H1 (cell line): ENCODE measurements around the gene SH3PXD2B. TPM values are rescaled to one million over a fixed set of nuclear protein-coding genes. Genes with fewer than 3 reads are reported as not detected.

Experiments used
- CTCF ChIA-PET: fragments of 300-600 bp; sonication (Branson Sonifier 250); formaldehyde crosslinking; loops from one replicate; lab custom pipeline; 2021; ENCODE audit not compliant: partially characterized antibody; lab: Charles Lee
- POLR2A ChIA-PET: fragments of 300-600 bp; sonication (Branson Sonifier 250); formaldehyde crosslinking; loops from one replicate; lab custom pipeline; 2021; ENCODE audit warnings: inconsistent platforms; ENCODE audit not compliant: partially characterized antibody; lab: Charles Lee
- DNase-seq, 2 experiments: peaks; one replicate each; pipeline versions ENCODE4 v3.0.0 to v3.0.0-alpha.2; 2010 to 2022; ENCODE audit warnings: low spot score in 2 of 2, low read depth in 1 of 2, mixed read lengths in 1 of 2
- FAIRE-seq: peaks from 2 replicates; lab custom pipeline; 2011; peaks lifted over from hg19 to GRCh38; lab: Jason Lieb, UNC
- H2AFZ ChIP-seq: 2 replicates; pipeline ENCODE4 v1.8.1; 2012; ENCODE audit warnings: low read length, inconsistent platforms
- H2AK5ac ChIP-seq: 2 replicates; pipeline ENCODE4 v1.6.1; 2013; ENCODE audit warnings: low read depth, low read length
- H2BK120ac ChIP-seq: replicated peaks from 2 replicates; pipeline ENCODE3; 2013; ENCODE audit warnings: low read depth, low read length, inconsistent platforms
- H2BK12ac ChIP-seq: 2 replicates; pipeline ENCODE4 v1.6.1; 2013; ENCODE audit warnings: low read depth, low read length
- H2BK15ac ChIP-seq: 2 replicates; pipeline ENCODE4 v1.6.1; 2013; ENCODE audit warnings: low read length
- H2BK20ac ChIP-seq: 2 replicates; pipeline ENCODE4 v1.6.1; 2013; ENCODE audit warnings: low read length
- H2BK5ac ChIP-seq: 2 replicates; pipeline ENCODE4 v1.6.1; 2013; ENCODE audit warnings: low read depth, low read length
- H3K14ac ChIP-seq: 2 replicates; pipeline ENCODE4 v1.6.1; 2013; ENCODE audit warnings: inconsistent platforms; ENCODE audit not compliant: insufficient read length
- H3K18ac ChIP-seq: 2 replicates; pipeline ENCODE4 v1.6.1; 2013; ENCODE audit warnings: low read length; ENCODE audit errors: extremely low read depth
- H3K23ac ChIP-seq: 2 replicates; pipeline ENCODE4 v1.6.1; 2013; ENCODE audit warnings: inconsistent platforms; ENCODE audit not compliant: insufficient read length
- H3K23me2 ChIP-seq: 2 replicates; pipeline ENCODE4 v1.6.1; 2013; ENCODE audit warnings: low read depth, low read length
- H3K27ac ChIP-seq: 2 replicates; pipeline ENCODE4 v1.6.1; 2011; ENCODE audit warnings: low read depth, low read length, inconsistent platforms
- H3K27me3 ChIP-seq, 4 experiments: replicated peaks in 1 of 4; 1 replicate in 1 of 4; 2 replicates in 3 of 4; pipeline versions ENCODE4 v1.6.1 to v1.8.1; 2011 to 2013; ENCODE audit warnings: low read length in 3 of 4, mild to moderate bottlenecking in 3 of 4, inconsistent platforms in 2 of 4, mixed read lengths in 2 of 4, moderate library complexity in 1 of 4; ENCODE audit not compliant: control insufficient read depth in 3 of 4, insufficient read depth in 3 of 4; ENCODE audit errors: extremely low read depth in 1 of 4
- H3K36me3 ChIP-seq, 4 experiments: 2 replicates each; pipeline versions ENCODE4 v1.6.1 to v1.8.1; 2011 to 2013; ENCODE audit warnings: mild to moderate bottlenecking in 4 of 4, low read length in 3 of 4, moderate library complexity in 2 of 4, control low read depth in 1 of 4, inconsistent platforms in 1 of 4; ENCODE audit not compliant: insufficient read depth in 4 of 4, control insufficient read depth in 2 of 4
- H3K4ac ChIP-seq: replicated peaks from 2 replicates; pipeline ENCODE3; 2013; ENCODE audit warnings: low read length, low read depth, mixed read lengths, inconsistent platforms; ENCODE audit not compliant: insufficient read length
- H3K4me1 ChIP-seq, 4 experiments: replicated peaks in 1 of 4; 1 replicate in 1 of 4; 2 replicates in 3 of 4; pipeline versions ENCODE4 v1.6.1 to v1.8.1; 2011 to 2013; ENCODE audit warnings: low read length in 3 of 4, inconsistent platforms in 2 of 4, mixed read lengths in 1 of 4; ENCODE audit not compliant: insufficient read depth in 4 of 4, control insufficient read depth in 3 of 4
- H3K4me2 ChIP-seq, 2 experiments: 2 replicates each; pipeline versions ENCODE4 v1.6.1 to v1.8.1; 2011 to 2013; ENCODE audit warnings: low read depth in 2 of 2, low read length in 2 of 2, control low read depth in 1 of 2, inconsistent platforms in 1 of 2, mild to moderate bottlenecking in 1 of 2; ENCODE audit not compliant: insufficient read depth in 1 of 2
- H3K4me3 ChIP-seq, 4 experiments: fragments of 200-600, 300-600 bp in 1 of 4; sonication (generic), shearing (Covaris generic), sonication (Bioruptor Twin) in 1 of 4; 2 replicates each; pipeline versions ENCODE4 v1.5.1 to v1.8.1; 2011 to 2016; ENCODE audit warnings: low read length in 4 of 4, low read depth in 3 of 4, control low read depth in 2 of 4, inconsistent platforms in 2 of 4, mild to moderate bottlenecking in 2 of 4, mixed read lengths in 1 of 4, moderate library complexity in 1 of 4; ENCODE audit not compliant: insufficient read depth in 2 of 4; ENCODE audit errors: extremely low read depth in 1 of 4
- H3K56ac ChIP-seq: replicated peaks from 2 replicates; pipeline ENCODE3; 2013; ENCODE audit warnings: low read depth, mild to moderate bottlenecking, mixed read lengths, low read length, inconsistent platforms; ENCODE audit not compliant: insufficient read length
- H3K79me1 ChIP-seq: 2 replicates; pipeline ENCODE4 v1.6.1; 2013; ENCODE audit warnings: low read depth, low read length, control low read depth
- H3K79me2 ChIP-seq, 2 experiments: 2 replicates each; pipeline versions ENCODE4 v1.6.1 to v1.8.1; 2012 to 2013; ENCODE audit warnings: low read length in 2 of 2, mild to moderate bottlenecking in 2 of 2, inconsistent platforms in 1 of 2; ENCODE audit not compliant: insufficient read depth in 2 of 2, control insufficient read depth in 1 of 2
- H3K9ac ChIP-seq, 4 experiments: replicated peaks in 1 of 4; 1 replicate in 1 of 4; 2 replicates in 3 of 4; pipeline versions ENCODE4 v1.6.1 to v1.8.1; 2011 to 2013; ENCODE audit warnings: low read depth in 3 of 4, low read length in 3 of 4, control low read depth in 2 of 4, mild to moderate bottlenecking in 2 of 4, moderate library complexity in 2 of 4, inconsistent platforms in 1 of 4; ENCODE audit errors: extremely low read depth in 1 of 4
- H3K9me3 ChIP-seq, 2 experiments: 2 replicates each; pipeline versions ENCODE4 v1.6.1 to v1.8.1; 2012 to 2013; ENCODE audit warnings: mild to moderate bottlenecking in 2 of 2, moderate library complexity in 2 of 2, control low read depth in 1 of 2, inconsistent platforms in 1 of 2, low read depth in 1 of 2, low read length in 1 of 2, mixed read lengths in 1 of 2; ENCODE audit not compliant: insufficient read depth in 2 of 2
- H4K20me1 ChIP-seq, 2 experiments: replicated peaks in 1 of 2; 2 replicates each; pipeline versions ENCODE3 to v1.8.1; 2011 to 2013; ENCODE audit warnings: inconsistent platforms in 2 of 2, low read length in 2 of 2, mild to moderate bottlenecking in 1 of 2; ENCODE audit not compliant: insufficient read depth in 2 of 2, control insufficient read depth in 1 of 2
- H4K5ac ChIP-seq: 2 replicates; pipeline ENCODE4 v1.6.1; 2013; ENCODE audit warnings: low read length, low read depth, mixed read lengths, inconsistent platforms; ENCODE audit not compliant: insufficient read length
- H4K8ac ChIP-seq: 2 replicates; pipeline ENCODE4 v1.8.0; 2013; ENCODE audit warnings: mild to moderate bottlenecking, moderate library complexity, low read length, inconsistent platforms; ENCODE audit not compliant: insufficient read depth; ENCODE audit errors: extremely low read depth
- H4K91ac ChIP-seq: replicated peaks from 2 replicates; pipeline ENCODE3; 2013; ENCODE audit warnings: low read length, mixed read lengths, inconsistent platforms; ENCODE audit not compliant: insufficient read length
- CBX5 ChIP-seq: fragments of 300-800, 300-1000 bp; sonication (generic); IDR thresholded peaks from 2 replicates; pipeline ENCODE4 v1.7.1; 2016; ENCODE audit warnings: antibody characterized with exemption, low read length, low read depth
- CREB1 ChIP-seq: IDR thresholded peaks from 2 replicates; pipeline ENCODE4 v1.6.1; 2012; ENCODE audit warnings: inconsistent platforms
- CTCF ChIP-seq, 3 experiments: IDR thresholded peaks; 1 replicate in 2 of 3; 2 replicates in 1 of 3; pipeline versions ENCODE4 v1.5.1 to v1.6.1; 2011; ENCODE audit warnings: low read length in 3 of 3, mild to moderate bottlenecking in 3 of 3, inconsistent platforms in 2 of 3, low read depth in 1 of 3, moderate library complexity in 1 of 3; ENCODE audit not compliant: insufficient read depth in 1 of 3; ENCODE audit errors: control extremely low read depth in 1 of 3
- WGBS, 2 experiments: shearing (Covaris generic) in 1 of 2; methylation state at CpG; one replicate each; pipeline versions ENCODE4 v1.1.6 to v1.1.7; 2013 to 2015; ENCODE audit warnings: low lambda C conversion rate in 2 of 2, mixed read lengths in 2 of 2, inconsistent platforms in 1 of 2, low coverage in 1 of 2, missing lambda C conversion rate in 1 of 2; ENCODE audit not compliant: insufficient replicate concordance in 2 of 2, insufficient coverage in 1 of 2, insufficient read length in 1 of 2; ENCODE audit errors: extremely low coverage in 1 of 2, missing lambda C conversion rate in 1 of 2; 5-methylcytosine and 5-hydroxymethylcytosine counted together
- polyA plus RNA-seq, 7 experiments: library from polyadenylated mRNA; depleted of rRNA in 3 of 7; stranded (reverse) in 5 of 7; unstranded in 2 of 7; fragments of >200 nt in 5 of 7; fragments of 200-250 nt in 2 of 7; gene quantifications; 1 replicate in 5 of 7; 2 replicates in 1 of 7; 4 replicates in 1 of 7; pipeline versions ENCODE4 v1.2.1 to v1.2.3, GENCODE V29; 2011 to 2013; ENCODE audit warnings: missing spikeins in 2 of 7, mixed read lengths in 2 of 7
- total RNA-seq: library from RNA; stranded (reverse); fragmentation: NEBNext Ultra II Directional; extraction: Animal tissue kit (Norgen Biotek cat#: 25700); gene quantifications from 2 replicates; pipeline ENCODE4 v1.2.1, GENCODE V29; 2021
- TF ChIP-seq, protein P1 (sequence below): IDR thresholded peaks from 2 replicates; pipeline ENCODE4 v1.6.1; 2012; ENCODE audit warnings: inconsistent platforms

Gene SH3PXD2B
- total and polyA plus RNA-seq, 2 of the 8 experiments (the other 6 are each of a cell fraction or from before 2014, with no cell fraction given) = 32.9 to 72.9 TPM

DNA sequence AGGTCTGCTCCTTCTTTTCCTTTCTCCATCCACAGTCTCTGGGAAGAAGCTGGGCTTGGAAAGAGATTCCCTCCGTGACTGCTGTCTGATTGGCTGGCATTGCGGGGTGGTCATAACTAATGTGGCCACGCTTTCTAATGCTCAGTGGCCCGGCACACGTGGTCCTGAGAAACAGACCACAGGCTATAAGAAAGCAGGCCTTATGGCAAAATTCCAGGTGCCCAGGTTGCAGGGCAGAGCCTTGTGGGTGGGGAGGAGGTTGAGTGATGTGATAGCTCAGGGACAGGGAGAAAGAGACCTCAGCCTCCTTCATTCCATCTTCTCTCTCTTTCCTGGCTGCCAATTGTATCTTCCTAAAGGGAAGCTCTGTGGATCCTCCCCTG lies 5.4 kb upstream of the SH3PXD2B start:
- no peak overlapping the region for H3K14ac ChIP-seq
- no peak overlapping the region for H3K9ac ChIP-seq
- FAIRE-seq (no peak), DNase-seq (no peak)
- H3K4me3 ChIP-seq = no peak overlapping the region
- no peak overlapping the region for H3K18ac ChIP-seq
- 0 out of 2 replicates have a peak, but pooled peaks cover 2% of the 10 kb centered on the region for H3K23me2 ChIP-seq
- no peak overlapping the region for H2AFZ ChIP-seq
- no peaks in the 10 kb centered on the region for H3K9me3 ChIP-seq
- H3K36me3 ChIP-seq = no peaks in the 10 kb centered on the region
- no peaks in the 10 kb centered on the region for H3K79me2 ChIP-seq
- H4K5ac ChIP-seq = no peak overlapping the region
- H2BK20ac ChIP-seq = no peak overlapping the region
- no peaks in the 10 kb centered on the region for H3K79me1 ChIP-seq
- no peak overlapping the region for H2BK15ac ChIP-seq
- no peak overlapping the region for H3K23ac ChIP-seq
- H3K4ac ChIP-seq = no peak overlapping the region
- H3K4me1 ChIP-seq = peaks cover 8 to 12% (median 11%) of the 10 kb centered on the region in 4 experiments
- no peak overlapping the region for H3K56ac ChIP-seq
- H4K8ac ChIP-seq = no peak overlapping the region
- H2BK5ac ChIP-seq = no peak overlapping the region
- no peak overlapping the region for H3K4me2 ChIP-seq
- no peak overlapping the region for H3K27ac ChIP-seq
- CTCF ChIA-PET = interaction anchor here (0.6 to 5.5 kb wide), 10 partner anchors 9 to 255 kb away, joined by 3 to 41 read pairs (median 8); no protein-coding TSS in a partner anchor
- H2AK5ac ChIP-seq = no peak overlapping the region
- no peak overlapping the region for H2BK12ac ChIP-seq
- H4K91ac ChIP-seq = no peak overlapping the region
- 86% methylated on average over 5 of the region's 5 CpGs; no CpG with 5 or more reads in 1 of the 2 experiments for WGBS, 2 experiments
- POLR2A ChIA-PET = no interaction called here
- H3K27me3 ChIP-seq = no peaks in the 10 kb centered on the region; a peak in 3 of 7 replicates
- H4K20me1 ChIP-seq = no peaks in the 10 kb centered on the region
- no peak overlapping the region for H2BK120ac ChIP-seq
- TF ChIP-seq, protein P1, sequence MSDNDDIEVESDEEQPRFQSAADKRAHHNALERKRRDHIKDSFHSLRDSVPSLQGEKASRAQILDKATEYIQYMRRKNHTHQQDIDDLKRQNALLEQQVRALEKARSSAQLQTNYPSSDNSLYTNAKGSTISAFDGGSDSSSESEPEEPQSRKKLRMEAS = no peak
- TF ChIP-seq CBX5 = no peak
- TF ChIP-seq CREB1 = no peak
- TF ChIP-seq CTCF (IDR thresholded peaks at IDR 0.05; ENCODE audit: control extremely low read depth in 1 of 3, insufficient read depth in 1 of 3, low read depth in 1 of 3, low read length in 3 of 3) = no peak
